ENCODE measurements around the gene TMEM266. TPM values are rescaled to one million over a fixed set of nuclear protein-coding genes. Genes with fewer than 3 reads are reported as not detected.

Gene TMEM266
- total RNA-seq, 1 donor from 2014 or later = not detected

- no peak overlapping the region for H3K27ac ChIP-seq (replicated peaks)
- H3K27me3 ChIP-seq (ENCODE audit: low read depth) = no peaks in the 10 kb centered on the region
- peaks cover 4% of the 10 kb centered on the region for H3K4me1 ChIP-seq
- H3K4me3 ChIP-seq = no peak overlapping the region
- TF ChIP-seq CTCF (IDR thresholded peaks at IDR 0.05; ENCODE audit: borderline replicate concordance) = no peak
- no peaks in the 10 kb centered on the region for H3K9me3 ChIP-seq (replicated peaks)
- no peaks in the 10 kb centered on the region for H3K36me3 ChIP-seq
- DNase-seq = no peak
- intact Hi-C loops (cut with micrococcal nuclease) = no loop called here
Measured at GRCh38 chr15:76252249-76252648, 192.5 kb downstream of the TMEM266 start.

- intact Hi-C loops (cut with micrococcal nuclease) = no loop called here
- H3K27ac ChIP-seq (replicated peaks) = no peak overlapping the region
- peaks cover 4% of the 10 kb centered on the region for H3K4me1 ChIP-seq
- TF ChIP-seq CTCF (IDR thresholded peaks at IDR 0.05; ENCODE audit: borderline replicate concordance) = no peak
- H3K27me3 ChIP-seq (ENCODE audit: low read depth) = no peaks in the 10 kb centered on the region
- H3K4me3 ChIP-seq = no peak overlapping the region
- peaks cover 11% of the 10 kb centered on the region for H3K36me3 ChIP-seq
- peaks cover 5% of the 10 kb centered on the region for H3K9me3 ChIP-seq (replicated peaks)
- no peak for DNase-seq
Measured at GRCh38 chr15:76253691-76254473, 194.1 kb downstream of the TMEM266 start.

Other genes starting within 250 kb of the TMEM266 start
- 27.8 TPM for gene UBE2Q2, start 216.5 kb upstream of the TMEM266 start, total RNA-seq
- 21.1 TPM for gene FBXO22, start 156.1 kb upstream of the TMEM266 start, total RNA-seq
- not detected for gene NRG4, start 47.6 kb upstream of the TMEM266 start, total RNA-seq